Measurements from ENCODE around the gene GLIS1. TPM values are rescaled to one million over a fixed set of nuclear protein-coding genes. Genes with fewer than 3 reads are reported as not detected.

GLIS1 gene
- total and polyA plus RNA-seq, 2 experiments from 2014 or later: 0.26 to 0.31 TPM

GRCh38 chr1:53536606-53537005 is 202.4 kb downstream of the GLIS1 start:
- TF ChIP-seq NANOG (IDR thresholded peaks at IDR 0.05; ENCODE audit: borderline replicate concordance) (no peak), EZH2 (IDR thresholded peaks at IDR 0.05; ENCODE audit: low read depth, unreplicated experiment) (no peak), REST (IDR thresholded peaks at IDR 0.05; ENCODE audit: unreplicated experiment) (no peak), STAT1 (IDR thresholded peaks at IDR 0.05; ENCODE audit: unreplicated experiment) (no peak), JUNB (IDR thresholded peaks at IDR 0.05; ENCODE audit: unreplicated experiment) (no peak), ZNF331 (CRISPR knock-in tag; IDR thresholded peaks at IDR 0.05; ENCODE audit: low read depth) (no peak), ZNF462 (CRISPR knock-in tag; IDR thresholded peaks at IDR 0.05) (no peak), EZH2phosphoT487 (IDR thresholded peaks at IDR 0.05; ENCODE audit: unreplicated experiment) (no peak), POLR2AphosphoS5 (IDR thresholded peaks at IDR 0.05; ENCODE audit: low read depth) (no peak), CTCF (conservative IDR thresholded peaks at IDR 0.05; ENCODE audit: low read depth in 2 of 2) (no peak), ETS1 (IDR thresholded peaks at IDR 0.05) (no peak), CREB1 (CRISPR knock-in tag; IDR thresholded peaks at IDR 0.05; ENCODE audit: low read depth) (no peak), ZNF114 (CRISPR knock-in tag; IDR thresholded peaks at IDR 0.05) (no peak)
- no peak overlapping the region for H3K4me2 ChIP-seq
- H4K20me1 ChIP-seq (replicated peaks; ENCODE audit: insufficient read depth): no peaks in the 10 kb centered on the region
- Mint-ChIP-seq H3K4me1 (peaks cover 6% of the 10 kb centered on the region), H3K9me3 (no peaks in the 10 kb centered on the region), H3K4me3 (no peak overlapping the region), H3K27ac (no peak overlapping the region), H3K27me3 (ENCODE audit: insufficient read depth, low read depth, poor library complexity) (peaks cover 15% of the 10 kb centered on the region), H3K36me3 (ENCODE audit: low read depth) (no peaks in the 10 kb centered on the region)
- H3K27ac ChIP-seq (ENCODE audit: low read depth): no peak overlapping the region
- no peaks in the 10 kb centered on the region for H3K9me2 ChIP-seq (ENCODE audit: insufficient read depth)
- H2AFZ ChIP-seq: no peak overlapping the region
- DNase-seq (ENCODE audit: low spot score): no peak
- H3K36me3 ChIP-seq (ENCODE audit: insufficient read depth): no peaks in the 10 kb centered on the region
- H3F3A ChIP-seq (replicated peaks; ENCODE audit: low read depth): no peaks in the 10 kb centered on the region
- no peaks in the 10 kb centered on the region for H3K79me2 ChIP-seq (replicated peaks; ENCODE audit: insufficient read depth)
- no peak overlapping the region for H3K4me3 ChIP-seq
- H3K4me1 ChIP-seq (ENCODE audit: insufficient read depth): no peaks in the 10 kb centered on the region
- H3K27me3 ChIP-seq (ENCODE audit: insufficient read depth): no peaks in the 10 kb centered on the region
- ATAC-seq: no peak

Data from GM23338 (cell line).